ENCODE measurements around the gene MIPOL1.

- TF ChIP-seq CTCF (IDR thresholded peaks at IDR 0.05; ENCODE audit: low read length) = no peak
- TF ChIP-seq EZH2 (IDR thresholded peaks at IDR 0.05; ENCODE audit: borderline replicate concordance, low read length) = no peak
Measured at GRCh38 chr14:37403626-37404025, 205.9 kb downstream of the MIPOL1 start.
